HuH-7.5 (cell line): Measurements from ENCODE around the gene SCIMP.
A peak's percentile ranks its signal among the peaks of the same experiment; 100 is the strongest.
"Not testable (repeated sequence)": the region's sequence is repeated elsewhere in the genome, so short reads cannot be mapped to it uniquely, and the experiment has no call there.

Source experiments
- DNase-seq: peaks from one replicate; pipeline ENCODE4 v3.0.0; 2011; ENCODE audit warnings: low spot score

SCIMP gene

GRCh38 chr17:5234645-5235576, at the start of gene SCIMP:
Gene SCIMP (minus strand): TSS chr17:5234860. CDS start chr17:5234755, 105 bp downstream.
- no peak for DNase-seq

- DNase-seq = no peak
These were observed 49.1 kb upstream of the SCIMP start for GRCh38 chr17:5283571-5284315.

GRCh38 chr17:5282642-5283217, 48.1 kb upstream of the SCIMP start:
- DNase-seq = no peak

- peak; percentile 73 for DNase-seq
These were observed 47.4 kb upstream of the SCIMP start, which contains the start of gene RABEP1 for GRCh38 chr17:5281814-5282641. Gene RABEP1 (plus strand): TSS chr17:5282284. CDS start chr17:5282487, 203 bp downstream.

- no peak for DNase-seq
These were observed 37.7 kb upstream of the SCIMP start for GRCh38 chr17:5272322-5272721.

- DNase-seq = no peak
These were observed 34.7 kb upstream of the SCIMP start for GRCh38 chr17:5269241-5269960.

- no peak for DNase-seq
These were observed 30.2 kb upstream of the SCIMP start for GRCh38 chr17:5264893-5265292.

GRCh38 chr17:5263441-5263840, 28.8 kb upstream of the SCIMP start:
- DNase-seq = no peak

- DNase-seq = no peak
These were observed 27.8 kb upstream of the SCIMP start for GRCh38 chr17:5262416-5262991.

- no peak for DNase-seq
These were observed 25.9 kb upstream of the SCIMP start for GRCh38 chr17:5260542-5260941.

- DNase-seq = no peak
These were observed 22.5 kb upstream of the SCIMP start for GRCh38 chr17:5257124-5257523.

GRCh38 chr17:5254903-5255521, 20.4 kb upstream of the SCIMP start:
- no peak for DNase-seq

GRCh38 chr17:5254414-5254813, 19.8 kb upstream of the SCIMP start:
- DNase-seq = no peak

GRCh38 chr17:5249615-5250014, 15.0 kb upstream of the SCIMP start:
- DNase-seq = peak; percentile 54

- DNase-seq = no peak
These were observed 14.3 kb upstream of the SCIMP start for GRCh38 chr17:5248821-5249479.

GRCh38 chr17:5247621-5248020, 13.0 kb upstream of the SCIMP start:
- DNase-seq = no peak

GRCh38 chr17:5241861-5242671, 7.4 kb upstream of the SCIMP start:
- no peak for DNase-seq

GRCh38 chr17:5239769-5240168, 5.1 kb upstream of the SCIMP start:
- not testable (repeated sequence) for DNase-seq

- no peak for DNase-seq
These were observed 3.7 kb upstream of the SCIMP start for GRCh38 chr17:5238333-5238732.
